K562 (cell line): Measurements from ENCODE around the gene THYN1. TPM values are rescaled to one million over a fixed set of nuclear protein-coding genes. Genes with fewer than 3 reads are reported as not detected.

Experiments
- ATAC-seq: fragments of 200-7000 bp; cut with Tn5 transposase; 3 replicates; pipeline ENCODE4 v1.9.1; 2020; ENCODE audit warnings: moderate library complexity
- BruUV-seq: library from RNA; stranded (reverse); fragments of 400-500 nt; replicated peaks from 2 replicates; lab custom pipeline; 2021; lab: Mats Ljungman, UMichigan
- CTCF ChIA-PET: fragments of 300-600 bp; formaldehyde crosslinking; extraction: SDS; loops from one replicate; lab custom pipeline; 2021; ENCODE audit warnings: low intra/inter-chr PET ratio; lab: Yijun Ruan, JAX
- POLR2A ChIA-PET: fragments of 300-600, 350-650 bp; sonication (Branson Sonifier 250); formaldehyde crosslinking; extraction: SDS; loops from one replicate; lab custom pipeline; 2021; ENCODE audit warnings: antibody characterized with exemption, inconsistent platforms; lab: Yijun Ruan, JAX
- DNase-seq, 4 experiments: peaks; one replicate each; pipeline versions ENCODE4 v3.0.0 to v3.0.0-alpha.2; 2011 to 2018; ENCODE audit warnings: low spot score in 3 of 4, mixed read lengths in 3 of 4; ENCODE audit errors: extremely low read depth in 1 of 4
- FAIRE-seq: peaks from 2 replicates; lab custom pipeline; 2011; peaks lifted over from hg19 to GRCh38; lab: Jason Lieb, UNC
- H2AFZ ChIP-seq: 2 replicates; pipeline ENCODE4 v1.6.0; 2011; ENCODE audit warnings: low read depth, low read length, control low read depth, inconsistent platforms
- H3K27ac ChIP-seq: fragments of 200-600 bp; 3 replicates; pipeline ENCODE4 v1.8.0; 2011; ENCODE audit warnings: low read depth, mild to moderate bottlenecking, control low read depth, inconsistent platforms, low read length, moderate library complexity, mixed read lengths; ENCODE audit errors: extremely low read depth
- H3K27me3 ChIP-seq, 2 experiments: fragments of 300-600 bp in 1 of 2; 2 replicates in 1 of 2; 3 replicates in 1 of 2; pipeline versions ENCODE4 v1.6.0 to v1.8.0; 2011; ENCODE audit warnings: inconsistent platforms in 2 of 2, low read length in 2 of 2, mild to moderate bottlenecking in 1 of 2, mixed read lengths in 1 of 2, moderate library complexity in 1 of 2; ENCODE audit not compliant: control insufficient read depth in 2 of 2, insufficient read depth in 2 of 2
- H3K36me3 ChIP-seq: fragments of 300-600 bp; 3 replicates; pipeline ENCODE4 v1.8.0; 2011; ENCODE audit warnings: mild to moderate bottlenecking, low read length, inconsistent platforms; ENCODE audit not compliant: control insufficient read depth, insufficient read depth
- H3K4me1 ChIP-seq, 2 experiments: fragments of 200-600 bp in 1 of 2; replicated peaks in 1 of 2; 2 replicates in 1 of 2; 3 replicates in 1 of 2; pipeline versions ENCODE4 v1.5.1 to v1.8.0; 2011; ENCODE audit warnings: inconsistent platforms in 2 of 2, low read length in 2 of 2, mild to moderate bottlenecking in 1 of 2, mixed read lengths in 1 of 2, moderate library complexity in 1 of 2; ENCODE audit not compliant: control insufficient read depth in 2 of 2, insufficient read depth in 2 of 2
- H3K4me2 ChIP-seq: 2 replicates; pipeline ENCODE4 v1.6.1; 2011; ENCODE audit warnings: low read length, control low read depth, inconsistent platforms, mixed read lengths; ENCODE audit not compliant: insufficient read depth
- H3K4me3 ChIP-seq: fragments of 200-600 bp; sonication (generic), shearing (Covaris generic); 2 replicates; pipeline ENCODE4 v1.5.1; 2016; ENCODE audit warnings: control low read depth, inconsistent platforms
- H3K79me2 ChIP-seq: fragments of 200-600 bp; 3 replicates; pipeline ENCODE4 v1.8.0; 2011; ENCODE audit warnings: low read length, inconsistent platforms; ENCODE audit not compliant: control insufficient read depth, insufficient read depth
- H3K9ac ChIP-seq, 2 experiments: 2 replicates each; pipeline versions ENCODE4 v1.6.0 to v1.6.1; 2011; ENCODE audit warnings: low read depth in 2 of 2, low read length in 2 of 2, control low read depth in 1 of 2, inconsistent platforms in 1 of 2, mild to moderate bottlenecking in 1 of 2, mixed read lengths in 1 of 2; ENCODE audit not compliant: insufficient read depth in 1 of 2
- H3K9me1 ChIP-seq: one replicate; pipeline ENCODE4 v1.6.0; 2011; ENCODE audit warnings: inconsistent platforms, mild to moderate bottlenecking, low read length, moderate library complexity; ENCODE audit not compliant: control insufficient read depth, insufficient read depth
- H3K9me3 ChIP-seq: replicated peaks from 2 replicates; pipeline ENCODE4 v1.5.1; 2011; ENCODE audit warnings: low read depth, low read length, inconsistent platforms; ENCODE audit not compliant: control insufficient read depth, insufficient read depth
- H4K20me1 ChIP-seq: replicated peaks from 2 replicates; pipeline ENCODE4 v1.6.1; 2011; ENCODE audit warnings: low read length, inconsistent platforms, mixed read lengths; ENCODE audit not compliant: control insufficient read depth, insufficient read depth
- CREM ChIP-seq: IDR thresholded peaks from 2 replicates; pipeline ENCODE4 v1.6.1; 2014; ENCODE audit warnings: antibody characterized with exemption, low read depth
- HOXB6 ChIP-seq: fragments of 250-450 bp; sonication (Bioruptor Pico); IDR thresholded peaks from 2 replicates; pipeline ENCODE4 v1.5.1; 2022; ENCODE audit warnings: mild to moderate bottlenecking, borderline replicate concordance
- KDM2B ChIP-seq: fragments of 250-450 bp; sonication (Bioruptor Pico); IDR thresholded peaks from 2 replicates; pipeline ENCODE4 v1.8.0; 2021; ENCODE audit warnings: mild to moderate bottlenecking, moderate library complexity
- KDM4B ChIP-seq, 2 experiments: fragments of 450-650 bp in 1 of 2; sonication (generic) in 1 of 2; IDR thresholded peaks; 2 replicates each; pipeline ENCODE4 v1.6.1; 2016 to 2017; ENCODE audit warnings: borderline replicate concordance in 2 of 2, antibody characterized with exemption in 1 of 2, low read depth in 1 of 2, mild to moderate bottlenecking in 1 of 2
- LCOR ChIP-seq: sonication (generic); formaldehyde crosslinking; IDR thresholded peaks from 2 replicates; pipeline ENCODE4 v1.8.0; 2022; ENCODE audit warnings: mild to moderate bottlenecking, missing genetic modification reagents
- NR0B1 ChIP-seq: fragments of 450-650 bp; IDR thresholded peaks from one replicate; pipeline ENCODE4 v1.6.1; 2018; ENCODE audit warnings: mild to moderate bottlenecking, moderate library complexity; ENCODE audit not compliant: partially characterized antibody
- NRF1 ChIP-seq, 2 experiments: fragments of 450-650 bp; IDR thresholded peaks in 1 of 2; conservative IDR thresholded peaks in 1 of 2; 2 replicates each; pipeline ENCODE4 v1.6.1; 2014; ENCODE audit warnings: mild to moderate bottlenecking in 2 of 2
- PATZ1 ChIP-seq: fragments of 250-450 bp; sonication (Bioruptor Pico); IDR thresholded peaks from 2 replicates; pipeline ENCODE4 v1.5.0; 2020; ENCODE audit warnings: mild to moderate bottlenecking, borderline replicate concordance
- SNIP1 ChIP-seq: fragments of 450-650 bp; IDR thresholded peaks from 2 replicates; pipeline ENCODE4 v1.7.1; 2017; ENCODE audit warnings: low read depth, mild to moderate bottlenecking
- STAT6 ChIP-seq: sonication (generic); formaldehyde crosslinking; IDR thresholded peaks from 2 replicates; pipeline ENCODE4 v1.8.1; 2023; ENCODE audit warnings: mild to moderate bottlenecking, missing genetic modification reagents
- ZNF133 ChIP-seq: fragments of 250-450 bp; sonication (Bioruptor Pico); IDR thresholded peaks from 2 replicates; pipeline ENCODE4 v1.4.0; 2020; ENCODE audit warnings: mild to moderate bottlenecking
- ZNF224 ChIP-seq: sonication (generic); formaldehyde crosslinking; IDR thresholded peaks from 2 replicates; pipeline ENCODE4 v1.8.0; 2022; ENCODE audit warnings: mild to moderate bottlenecking, missing genetic modification reagents
- WGBS: fragments of 100-300 bp; shearing (Covaris generic); methylation state at CpG from one replicate; pipeline ENCODE4 v1.1.6; 2016; ENCODE audit warnings: low coverage, mixed read lengths; ENCODE audit not compliant: insufficient coverage; ENCODE audit errors: missing lambda C conversion rate; 5-methylcytosine and 5-hydroxymethylcytosine counted together
- in situ Hi-C: fragments of 300-500 bp; cut with MboI; formaldehyde crosslinking; loops from 4 replicates; pipeline ENCODE4 v1.15.0; 2018; ENCODE audit warnings: inconsistent platforms, mixed read lengths
- intact Hi-C: fragments of 100-400 bp; cut with micrococcal nuclease; formaldehyde crosslinking; loops from 2 replicates; pipeline ENCODE4 v1.14.2; 2022
- polyA plus RNA-seq, 8 experiments: library from polyadenylated mRNA; depleted of rRNA in 4 of 8; stranded (reverse) in 5 of 8; unstranded in 3 of 8; fragments of >200 nt; fragmentation: Nextera tagmentation in 2 of 8; fragmentation: Illumina TruSeq in 1 of 8; extraction: Ambion mirVana in 2 of 8; extraction: Trizol in 1 of 8; gene quantifications; 2 replicates each; pipeline versions ENCODE4 v1.2.1 to v1.2.3, GENCODE V29; 2011 to 2014; ENCODE audit warnings: inconsistent platforms in 1 of 8, missing spikeins in 1 of 8
- total RNA-seq, 7 experiments: library from RNA; depleted of rRNA in 6 of 7; stranded (reverse); fragments of >200 nt in 6 of 7; fragmentation: Illumina TruSeq in 2 of 7; extraction: Trizol in 2 of 7; gene quantifications; 2 replicates each; pipeline versions ENCODE4 v1.2.1 to v1.2.3, GENCODE V29; 2011 to 2021; ENCODE audit warnings: low replicate concordance in 1 of 7

THYN1 gene
- total and polyA plus RNA-seq, 9 of the 15 experiments (the other 6 are each of a cell fraction or from before 2014, with no cell fraction given): 54.9 to 279 (median 104) TPM

GRCh38 chr11:134253188-134253993 is at the start of gene THYN1, which contains the start of gene ACAD8 (continued):
- TF ChIP-seq ZNF133 (no peak), CREM (peak; percentile 82), ZNF224 (CRISPR knock-in tag) (no peak), STAT6 (CRISPR knock-in tag) (0 out of 2 replicates have a peak, but pooled peaks have one; percentile 53), SNIP1 (no peak), NRF1 (conservative IDR thresholded peaks at IDR 0.05 in 1 of 2, IDR thresholded peaks at IDR 0.05 in 1 of 2) (peak; percentile 85 to 88), HOXB6 (CRISPR knock-in tag) (no peak)

GRCh38 chr11:134294664-134295063 is 41.5 kb upstream of the THYN1 start:
- no peaks in the 10 kb centered on the region; the same call in 1 of the 2 replicates for H4K20me1 ChIP-seq
- ChIA-PET CTCF (no interaction called here), POLR2A (no interaction called here)
- ATAC-seq (no peak), FAIRE-seq (no peak), DNase-seq (no peak)
- peaks cover 18 to 33% of the 10 kb centered on the region in 2 experiments for H3K27me3 ChIP-seq
- H2AFZ ChIP-seq: no peak overlapping the region
- H3K4me2 ChIP-seq: no peak overlapping the region
- H3K9ac ChIP-seq: no peak overlapping the region
- H3K79me2 ChIP-seq: no peaks in the 10 kb centered on the region
- no peaks in the 10 kb centered on the region for H3K36me3 ChIP-seq
- WGBS: 35% methylated on average over 9 of the region's 9 CpGs
- no peaks in the 10 kb centered on the region for H3K9me1 ChIP-seq
- H3K4me1 ChIP-seq: peaks cover 0 to 3% of the 10 kb centered on the region in 2 experiments; a peak in 2 of 5 replicates
- H3K9me3 ChIP-seq: no peaks in the 10 kb centered on the region
- H3K4me3 ChIP-seq: no peak overlapping the region
- intact Hi-C loops: no loop called here
- in situ Hi-C loops: no loop called here
- BruUV-seq: no TSS peak
- H3K27ac ChIP-seq: no peak overlapping the region
- no peak for TF ChIP-seq LCOR (CRISPR knock-in tag)
- no peak for TF ChIP-seq PATZ1 (CRISPR knock-in tag)
- TF ChIP-seq KDM2B (CRISPR knock-in tag): no peak
- no peak for TF ChIP-seq NRF1 (conservative IDR thresholded peaks at IDR 0.05 in 1 of 2, IDR thresholded peaks at IDR 0.05 in 1 of 2)
- TF ChIP-seq NR0B1: no peak
- no peak for TF ChIP-seq KDM4B (IDR thresholded peaks at IDR 0.05; ENCODE audit: borderline replicate concordance in 2 of 2, low read depth in 1 of 2)
